SK-N-SH (cell line): ENCODE measurements around the gene RABGGTB.

Experiments used
- POLR2AphosphoS5 ChIP-seq: IDR thresholded peaks from 2 replicates; pipeline ENCODE4 v1.6.1; 2012; ENCODE audit warnings: low read depth, low read length
- RAD21 ChIP-seq: IDR thresholded peaks from 2 replicates; pipeline ENCODE4 v1.6.1; 2012; ENCODE audit warnings: mild to moderate bottlenecking, low read length
- TCF12 ChIP-seq: IDR thresholded peaks from 2 replicates; pipeline ENCODE4 v1.4.0; 2012
- YY1 ChIP-seq: IDR thresholded peaks from 2 replicates; pipeline ENCODE4 v1.4.0; 2012; ENCODE audit warnings: low read depth, mild to moderate bottlenecking
- TF ChIP-seq, protein P1 (sequence below): fragments of 200-600 bp; sonication (generic); IDR thresholded peaks from 2 replicates; pipeline ENCODE4 v1.6.1; 2017; ENCODE audit warnings: antibody characterized with exemption, mild to moderate bottlenecking, moderate library complexity

DNA sequence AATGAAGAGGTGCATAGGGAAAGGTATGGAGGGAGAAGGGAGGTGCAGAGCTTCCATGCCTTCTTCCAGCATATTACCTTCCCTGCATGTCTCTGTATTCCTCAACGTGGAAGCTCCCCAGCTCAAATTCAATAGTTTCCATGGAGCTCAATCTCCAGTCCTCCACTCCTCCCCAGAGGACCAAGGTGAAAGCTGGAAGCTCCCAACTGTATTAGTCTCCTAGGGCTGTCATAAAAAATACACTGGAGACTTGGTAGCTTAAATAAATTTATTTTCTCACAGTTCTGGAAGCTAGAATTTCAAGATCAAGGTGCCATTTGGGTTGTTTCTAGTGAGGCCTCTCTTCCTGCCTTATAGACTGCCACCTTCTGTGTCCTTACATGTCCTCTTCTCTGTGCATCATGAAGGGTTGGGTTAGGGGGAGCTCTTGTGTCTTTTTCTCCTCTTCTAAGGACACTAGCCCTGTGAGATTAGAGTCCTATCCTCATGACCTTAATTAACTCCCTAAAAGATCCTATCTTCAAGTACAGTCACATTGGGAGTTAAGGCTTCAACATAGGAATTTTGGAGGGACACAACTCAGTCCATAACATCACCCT lies 21.9 kb upstream of the RABGGTB start:
- TF ChIP-seq, protein P1, sequence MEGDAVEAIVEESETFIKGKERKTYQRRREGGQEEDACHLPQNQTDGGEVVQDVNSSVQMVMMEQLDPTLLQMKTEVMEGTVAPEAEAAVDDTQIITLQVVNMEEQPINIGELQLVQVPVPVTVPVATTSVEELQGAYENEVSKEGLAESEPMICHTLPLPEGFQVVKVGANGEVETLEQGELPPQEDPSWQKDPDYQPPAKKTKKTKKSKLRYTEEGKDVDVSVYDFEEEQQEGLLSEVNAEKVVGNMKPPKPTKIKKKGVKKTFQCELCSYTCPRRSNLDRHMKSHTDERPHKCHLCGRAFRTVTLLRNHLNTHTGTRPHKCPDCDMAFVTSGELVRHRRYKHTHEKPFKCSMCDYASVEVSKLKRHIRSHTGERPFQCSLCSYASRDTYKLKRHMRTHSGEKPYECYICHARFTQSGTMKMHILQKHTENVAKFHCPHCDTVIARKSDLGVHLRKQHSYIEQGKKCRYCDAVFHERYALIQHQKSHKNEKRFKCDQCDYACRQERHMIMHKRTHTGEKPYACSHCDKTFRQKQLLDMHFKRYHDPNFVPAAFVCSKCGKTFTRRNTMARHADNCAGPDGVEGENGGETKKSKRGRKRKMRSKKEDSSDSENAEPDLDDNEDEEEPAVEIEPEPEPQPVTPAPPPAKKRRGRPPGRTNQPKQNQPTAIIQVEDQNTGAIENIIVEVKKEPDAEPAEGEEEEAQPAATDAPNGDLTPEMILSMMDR, result no peak
- TF ChIP-seq RAD21, result no peak
- no peak for TF ChIP-seq YY1
- no peak for TF ChIP-seq POLR2AphosphoS5
- TF ChIP-seq TCF12, result no peak
